Transverse colon (tissue), 4 donors: ENCODE data around the gene IFNGR2. TPM values are rescaled to one million over a fixed set of nuclear protein-coding genes. Genes with fewer than 3 reads are reported as not detected.
"Not testable (repeated sequence)": the region's sequence is repeated elsewhere in the genome, so short reads cannot be mapped to it uniquely, and the experiment has no call there.

Experiments used
- DNase-seq: peaks from one replicate; pipeline ENCODE4 v3.0.0-alpha.2; 2019
- H3K27ac ChIP-seq, 4 donors: fragments of 200-600 bp; sonication (generic); 2 replicates each; pipeline ENCODE4 v1.5.1; 2016 to 2018; ENCODE audit warnings: inconsistent platforms in 4 of 4
- H3K27me3 ChIP-seq: fragments of 200-600 bp; sonication (generic); 2 replicates; pipeline ENCODE4 v1.5.1; 2017; ENCODE audit warnings: inconsistent platforms
- H3K36me3 ChIP-seq, 4 donors: fragments of 200-600 bp; sonication (generic); 2 replicates each; pipeline ENCODE4 v1.5.1; 2017 to 2019; ENCODE audit warnings: inconsistent platforms in 4 of 4
- H3K4me1 ChIP-seq, 4 donors: fragments of 200-600 bp; sonication (generic); 2 replicates each; pipeline ENCODE4 v1.5.1; 2017 to 2020; ENCODE audit warnings: inconsistent platforms in 4 of 4
- H3K4me3 ChIP-seq, 4 donors: fragments of 200-600 bp; sonication (generic); 1 replicate in 1 of 4; 2 replicates in 3 of 4; pipeline versions ENCODE4 v1.5.1 to v1.6.1; 2017 to 2019; ENCODE audit warnings: inconsistent platforms in 4 of 4
- H3K9me3 ChIP-seq, 2 donors: fragments of 200-600 bp; sonication (generic); 2 replicates each; pipeline ENCODE4 v1.5.1; 2017 to 2019; ENCODE audit warnings: inconsistent platforms in 2 of 2
- CTCF ChIP-seq, 5 experiments: fragments of 200-600 bp in 3 of 5; fragments of 450-650 bp in 2 of 5; sonication (generic) in 3 of 5; IDR thresholded peaks; 1 replicate in 2 of 5; 2 replicates in 3 of 5; pipeline ENCODE4 v1.5.1; 2016 to 2017; ENCODE audit warnings: antibody characterized with exemption in 5 of 5, inconsistent platforms in 3 of 5, mild to moderate bottlenecking in 2 of 5, moderate library complexity in 1 of 5
- EP300 ChIP-seq: sonication (generic); formaldehyde crosslinking; IDR thresholded peaks from one replicate; pipeline ENCODE4 v1.6.1; 2017; ENCODE audit warnings: antibody characterized with exemption, low read depth
- POLR2A ChIP-seq: fragments of 450-650 bp; IDR thresholded peaks from one replicate; pipeline ENCODE4 v1.6.1; 2016; ENCODE audit warnings: antibody characterized with exemption, mild to moderate bottlenecking, moderate library complexity
- POLR2AphosphoS5 ChIP-seq, 3 donors: sonication (generic); formaldehyde crosslinking; IDR thresholded peaks; one replicate each; pipeline ENCODE4 v1.6.1; 2016; ENCODE audit warnings: antibody characterized with exemption in 3 of 3
- WGBS, 2 donors: methylation state at CpG; one replicate each; pipeline ENCODE4 v1.1.5; 2018; ENCODE audit warnings: low coverage in 1 of 2; 5-methylcytosine and 5-hydroxymethylcytosine counted together
- in situ Hi-C, 4 donors: fragments of 200-750 bp; cut with MboI; loops; one replicate each; pipeline versions ENCODE4 v1.15.0 to v1.15.1; 2017; ENCODE audit warnings: low sequenced_read_pairs in 3 of 4, low pct_ligation_motif_present in 1 of 4, low pct_unique_long_range_greater_than_20kb in 1 of 4
- intact Hi-C: fragments of 100-400 bp; cut with DNase I; formaldehyde crosslinking; loops from one replicate; pipeline ENCODE4 v1.15.1; 2023; ENCODE audit warnings: low total_unique reads
- total RNA-seq, 4 donors: library from RNA; depleted of rRNA; stranded (reverse); fragments of >200 nt; gene quantifications; one replicate each; pipeline ENCODE4 v1.1.0, GENCODE V29; 2016

The IFNGR2 gene
- total RNA-seq, 4 donors from 2014 or later, result 40.8 to 131 (median 76.6) TPM

- in situ Hi-C loops (loop anchor here in 1 of 4 donors (25.0 kb wide), 2 partner anchors 515 to 615 kb away; no protein-coding TSS in a partner anchor), intact Hi-C loops (no loop called here)
- WGBS, 2 donors, result 89 to 95% methylated on average over 3 of the region's 3 CpGs
- Histone ChIP-seq H3K4me1 (peaks cover 0 to 12% (median 3%) of the 10 kb centered on the region in 4 donors), H3K36me3 (peaks cover 0 to 10% (median 5%) of the 10 kb centered on the region in 4 donors), H3K4me3 (no peak overlapping the region), H3K27ac (peak overlapping the region in 1 of 4 donors; percentile 50), H3K27me3 (no peaks in the 10 kb centered on the region), H3K9me3 (no peaks in the 10 kb centered on the region)
- DNase-seq, result no peak
- TF ChIP-seq CTCF (IDR thresholded peaks at IDR 0.05) (no peak), EP300 (no peak), POLR2A (no peak), POLR2AphosphoS5 (IDR thresholded peaks at IDR 0.05) (no peak)
These were observed 49.1 kb downstream of the IFNGR2 start for GRCh38 chr21:33452362-33452761.

GRCh38 chr21:33455686-33456446, 52.7 kb downstream of the IFNGR2 start:
- WGBS, 2 donors, result 76 to 78% methylated on average over 6 of the region's 6 CpGs
- peaks cover 0 to 19% (median 6%) of the 10 kb centered on the region in 4 donors for H3K36me3 ChIP-seq
- in situ Hi-C loops (loop anchor here in 1 of 4 donors (25.0 kb wide), 2 partner anchors 519 to 619 kb away; no protein-coding TSS in a partner anchor), intact Hi-C loops (no loop called here)
- H3K9me3 ChIP-seq, result no peaks in the 10 kb centered on the region
- no peak overlapping the region for H3K27ac ChIP-seq
- no peak overlapping the region for H3K4me3 ChIP-seq
- H3K27me3 ChIP-seq, result no peaks in the 10 kb centered on the region
- peaks cover 0 to 12% (median 3%) of the 10 kb centered on the region in 4 donors for H3K4me1 ChIP-seq
- no peak for TF ChIP-seq POLR2AphosphoS5 (IDR thresholded peaks at IDR 0.05)
- no peak for TF ChIP-seq EP300
- no peak for TF ChIP-seq POLR2A
- TF ChIP-seq CTCF (IDR thresholded peaks at IDR 0.05), result no peak
- no peak for DNase-seq

- WGBS, 2 donors, result 94% methylated on average over 3 of the region's 3 CpGs; no CpG with 5 or more reads in 1 of the 2 donors
- peaks cover 0 to 19% (median 9%) of the 10 kb centered on the region in 4 donors for H3K36me3 ChIP-seq
- intact Hi-C loops (no loop called here), in situ Hi-C loops (loop anchor here in 1 of 4 donors (25.0 kb wide), 2 partner anchors 522 to 622 kb away; no protein-coding TSS in a partner anchor)
- no peaks in the 10 kb centered on the region for H3K27me3 ChIP-seq
- H3K4me3 ChIP-seq, result no peak overlapping the region
- peaks cover 0 to 4% (median 0%) of the 10 kb centered on the region in 4 donors for H3K4me1 ChIP-seq
- no peak for DNase-seq
- no peak overlapping the region for H3K27ac ChIP-seq
- no peak for TF ChIP-seq POLR2AphosphoS5 (IDR thresholded peaks at IDR 0.05)
- no peak for TF ChIP-seq CTCF (IDR thresholded peaks at IDR 0.05)
- no peak for TF ChIP-seq EP300
- no peak for TF ChIP-seq POLR2A
- H3K9me3 ChIP-seq, result no peaks in the 10 kb centered on the region
These were observed 55.6 kb downstream of the IFNGR2 start for GRCh38 chr21:33458861-33459260.

- Histone ChIP-seq H3K4me3 (no peak overlapping the region), H3K27ac (no peak overlapping the region), H3K4me1 (peaks cover 0 to 4% (median 0%) of the 10 kb centered on the region in 4 donors), H3K27me3 (no peaks in the 10 kb centered on the region), H3K9me3 (no peaks in the 10 kb centered on the region), H3K36me3 (peaks cover 0 to 17% (median 6%) of the 10 kb centered on the region in 4 donors)
- TF ChIP-seq CTCF (IDR thresholded peaks at IDR 0.05) (no peak), POLR2AphosphoS5 (IDR thresholded peaks at IDR 0.05) (no peak), POLR2A (no peak)
- no peak for DNase-seq
- WGBS, 2 donors, result 86 to 89% methylated on average over 5 of the region's 5 CpGs
- in situ Hi-C loops, result loop anchor here in 1 of 4 donors (25.0 kb wide), 2 partner anchors 524 to 624 kb away; no protein-coding TSS in a partner anchor
- intact Hi-C loops, result no loop called here
These were observed 58.5 kb downstream of the IFNGR2 start for GRCh38 chr21:33461538-33462250.

- DNase-seq, H3K9me3 ChIP-seq, H3K4me1 ChIP-seq, H3K4me3 ChIP-seq, intact Hi-C loops, H3K27me3 ChIP-seq, H3K27ac ChIP-seq: not testable (repeated sequence)
- H3K36me3 ChIP-seq, result peaks cover 0 to 13% (median 0%) of the 10 kb centered on the region in 4 donors
- WGBS, 2 donors, result 90 to 100% methylated on average over 1 to 4 of the region's 4 CpGs
- in situ Hi-C loops, result loop anchor here in 1 of 4 donors (25.0 kb wide), 2 partner anchors 532 to 632 kb away; no protein-coding TSS in a partner anchor
These were observed 66.0 kb downstream of the IFNGR2 start for GRCh38 chr21:33469183-33469582.
